Renal cortical epithelial cell (primary cell): ENCODE results near the gene ADGRA1. TPM values are rescaled to one million over a fixed set of nuclear protein-coding genes. Genes with fewer than 3 reads are reported as not detected.
A peak's percentile ranks its signal among the peaks of the same experiment; 100 is the strongest.
"Not testable (repeated sequence)": the region's sequence is repeated elsewhere in the genome, so short reads cannot be mapped to it uniquely, and the experiment has no call there.

Experiments
- DNase-seq: peaks from one replicate; pipeline ENCODE4 v3.0.0-alpha.2; 2011; ENCODE audit warnings: low read depth
- total RNA-seq: library from RNA; depleted of rRNA; stranded (reverse); fragments of >200 nt; gene quantifications from 2 replicates; pipeline ENCODE4 v1.2.3, GENCODE V29; 2014

ADGRA1 gene
- total RNA-seq, 1 donor from 2014 or later = not detected

- no peak for DNase-seq
Observed at GRCh38 chr10:133143546-133143945, 55.8 kb downstream of the ADGRA1 start.

GRCh38 chr10:133144771-133145170 lies 57.0 kb downstream of the ADGRA1 start:
- no peak for DNase-seq

- DNase-seq = no peak
Observed at GRCh38 chr10:133150226-133150625, 62.5 kb downstream of the ADGRA1 start.

- no peak for DNase-seq
Observed at GRCh38 chr10:133150656-133151055, 62.9 kb downstream of the ADGRA1 start.

- DNase-seq = not testable (repeated sequence)
Observed at GRCh38 chr10:133151071-133151470, 63.3 kb downstream of the ADGRA1 start.

- DNase-seq = peak; percentile 77
Observed at GRCh38 chr10:133151543-133151972, 63.8 kb downstream of the ADGRA1 start.

- DNase-seq = no peak
Observed at GRCh38 chr10:133154411-133154810, 66.7 kb downstream of the ADGRA1 start.

- DNase-seq = no peak
Observed at GRCh38 chr10:133154996-133155778, 67.5 kb downstream of the ADGRA1 start.

GRCh38 chr10:133156674-133157579 lies 69.2 kb downstream of the ADGRA1 start:
- DNase-seq = no peak

GRCh38 chr10:133157662-133158436 lies 70.1 kb downstream of the ADGRA1 start:
- no peak for DNase-seq

GRCh38 chr10:133158437-133158755 lies 70.7 kb downstream of the ADGRA1 start:
- no peak for DNase-seq

GRCh38 chr10:133158756-133159610 lies 71.3 kb downstream of the ADGRA1 start:
- DNase-seq = peak; percentile 7

GRCh38 chr10:133159611-133159949 lies 71.9 kb downstream of the ADGRA1 start:
- DNase-seq = no peak

GRCh38 chr10:133159950-133160825 lies 72.5 kb downstream of the ADGRA1 start, which contains the start of gene KNDC1:
Gene KNDC1, plus strand, starts transcription at chr10:133160219. Its CDS starts 249 bp downstream, at chr10:133160468.
- DNase-seq = no peak

GRCh38 chr10:133160826-133161471 lies 73.2 kb downstream of the ADGRA1 start:
- no peak for DNase-seq

GRCh38 chr10:133161486-133162109 lies 73.9 kb downstream of the ADGRA1 start:
- no peak for DNase-seq

- DNase-seq = no peak
Observed at GRCh38 chr10:133162178-133162909, 74.6 kb downstream of the ADGRA1 start.
